Measurements from ENCODE around the gene COMT. TPM values are rescaled to one million over a fixed set of nuclear protein-coding genes. Genes with fewer than 3 reads are reported as not detected.
A peak's percentile ranks its signal among the peaks of the same experiment; 100 is the strongest.

The COMT gene
- total and polyA plus RNA-seq, 9 of the 15 experiments (the other 6 are each of a cell fraction or from before 2014, with no cell fraction given), result 12.5 to 351 (median 155) TPM

DNA sequence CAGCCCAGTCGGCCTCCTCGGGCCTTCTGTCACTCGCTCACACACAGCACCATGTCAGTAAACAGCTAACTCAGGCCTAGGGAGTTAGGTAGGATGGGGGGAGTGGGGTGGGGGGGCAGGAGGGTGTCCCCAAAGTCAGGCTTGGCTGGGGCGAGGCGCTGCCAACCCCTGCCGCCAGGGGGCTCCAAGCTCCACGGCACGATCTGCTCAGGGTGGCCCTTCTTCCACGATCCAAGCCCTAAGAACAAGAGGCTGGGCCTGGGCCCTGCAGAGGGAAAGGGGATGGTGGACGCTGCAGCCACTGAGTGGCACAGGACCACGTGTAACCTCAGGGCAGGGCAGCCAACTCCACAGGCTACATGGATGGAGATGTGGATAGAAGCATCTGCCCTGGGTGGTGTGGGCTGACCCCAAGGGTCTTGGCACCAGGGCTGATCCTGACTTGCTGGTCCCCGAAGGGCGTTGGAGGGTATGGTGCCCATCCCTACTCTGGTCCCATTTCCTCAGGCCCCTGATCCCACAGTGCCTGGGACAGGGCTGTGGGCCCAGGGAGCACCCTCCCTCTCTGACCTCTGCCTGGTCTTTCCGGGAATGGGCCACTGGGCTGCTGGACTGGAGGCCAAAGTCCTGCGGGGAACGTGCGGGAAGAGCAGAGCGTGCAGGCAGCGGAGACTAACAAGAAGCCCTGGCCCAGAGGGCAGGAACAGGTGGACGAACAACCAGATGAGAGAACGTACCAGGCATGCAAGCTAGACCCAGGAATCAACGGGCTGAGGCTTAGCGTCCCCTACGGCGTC, 29.1 kb downstream of the COMT start (continued):
- TF ChIP-seq TFE3 (CRISPR knock-in tag; IDR thresholded peaks at IDR 0.05), result no peak; the same call in 1 of the 2 replicates
- TF ChIP-seq HDAC2 (IDR thresholded peaks at IDR 0.05), result peak; percentile 44; the same call in 1 of the 2 replicates
- TF ChIP-seq ILF3 (IDR thresholded peaks at IDR 0.05; ENCODE audit: borderline replicate concordance), result no peak
- TF ChIP-seq ZNF263 (CRISPR knock-in tag; IDR thresholded peaks at IDR 0.05; ENCODE audit: borderline replicate concordance), result no peak
- TF ChIP-seq MAFF (IDR thresholded peaks at IDR 0.05; ENCODE audit: low read length), result no peak
- no peak for TF ChIP-seq HDAC3 (IDR thresholded peaks at IDR 0.05; ENCODE audit: borderline replicate concordance, partially characterized antibody)
- TF ChIP-seq PHF21A (IDR thresholded peaks at IDR 0.05; ENCODE audit: borderline replicate concordance, low read depth), result no peak; the same call in 1 of the 2 replicates
- TF ChIP-seq, protein P1, sequence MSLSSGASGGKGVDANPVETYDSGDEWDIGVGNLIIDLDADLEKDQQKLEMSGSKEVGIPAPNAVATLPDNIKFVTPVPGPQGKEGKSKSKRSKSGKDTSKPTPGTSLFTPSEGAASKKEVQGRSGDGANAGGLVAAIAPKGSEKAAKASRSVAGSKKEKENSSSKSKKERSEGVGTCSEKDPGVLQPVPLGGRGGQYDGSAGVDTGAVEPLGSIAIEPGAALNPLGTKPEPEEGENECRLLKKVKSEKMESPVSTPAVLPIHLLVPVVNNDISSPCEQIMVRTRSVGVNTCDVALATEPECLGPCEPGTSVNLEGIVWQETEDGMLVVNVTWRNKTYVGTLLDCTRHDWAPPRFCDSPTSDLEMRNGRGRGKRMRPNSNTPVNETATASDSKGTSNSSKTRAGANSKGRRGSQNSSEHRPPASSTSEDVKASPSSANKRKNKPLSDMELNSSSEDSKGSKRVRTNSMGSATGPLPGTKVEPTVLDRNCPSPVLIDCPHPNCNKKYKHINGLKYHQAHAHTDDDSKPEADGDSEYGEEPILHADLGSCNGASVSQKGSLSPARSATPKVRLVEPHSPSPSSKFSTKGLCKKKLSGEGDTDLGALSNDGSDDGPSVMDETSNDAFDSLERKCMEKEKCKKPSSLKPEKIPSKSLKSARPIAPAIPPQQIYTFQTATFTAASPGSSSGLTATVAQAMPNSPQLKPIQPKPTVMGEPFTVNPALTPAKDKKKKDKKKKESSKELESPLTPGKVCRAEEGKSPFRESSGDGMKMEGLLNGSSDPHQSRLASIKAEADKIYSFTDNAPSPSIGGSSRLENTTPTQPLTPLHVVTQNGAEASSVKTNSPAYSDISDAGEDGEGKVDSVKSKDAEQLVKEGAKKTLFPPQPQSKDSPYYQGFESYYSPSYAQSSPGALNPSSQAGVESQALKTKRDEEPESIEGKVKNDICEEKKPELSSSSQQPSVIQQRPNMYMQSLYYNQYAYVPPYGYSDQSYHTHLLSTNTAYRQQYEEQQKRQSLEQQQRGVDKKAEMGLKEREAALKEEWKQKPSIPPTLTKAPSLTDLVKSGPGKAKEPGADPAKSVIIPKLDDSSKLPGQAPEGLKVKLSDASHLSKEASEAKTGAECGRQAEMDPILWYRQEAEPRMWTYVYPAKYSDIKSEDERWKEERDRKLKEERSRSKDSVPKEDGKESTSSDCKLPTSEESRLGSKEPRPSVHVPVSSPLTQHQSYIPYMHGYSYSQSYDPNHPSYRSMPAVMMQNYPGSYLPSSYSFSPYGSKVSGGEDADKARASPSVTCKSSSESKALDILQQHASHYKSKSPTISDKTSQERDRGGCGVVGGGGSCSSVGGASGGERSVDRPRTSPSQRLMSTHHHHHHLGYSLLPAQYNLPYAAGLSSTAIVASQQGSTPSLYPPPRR (CRISPR knock-in tag; IDR thresholded peaks at IDR 0.05; ENCODE audit: borderline replicate concordance), result no peak
- no peak for TF ChIP-seq FOS (IDR thresholded peaks at IDR 0.05; ENCODE audit: extremely low read depth, insufficient read length)
- TF ChIP-seq PATZ1 (CRISPR knock-in tag; IDR thresholded peaks at IDR 0.05; ENCODE audit: borderline replicate concordance), result no peak
- TF ChIP-seq ADNP (tag; IDR thresholded peaks at IDR 0.05), result no peak
- no peak for TF ChIP-seq ESRRB (CRISPR knock-in tag; IDR thresholded peaks at IDR 0.05; ENCODE audit: borderline replicate concordance)
- TF ChIP-seq TSHZ1 (CRISPR knock-in tag; IDR thresholded peaks at IDR 0.05), result no peak
- TF ChIP-seq EHMT2 (IDR thresholded peaks at IDR 0.05), result 0 out of 2 replicates have a peak, but pooled peaks have one; percentile 35
